Fibroblast of mammary gland (primary cell): ENCODE measurements around the gene CENPF.

Source experiments
- DNase-seq: peaks from one replicate; pipeline ENCODE4 v3.0.0-alpha.2; 2010; ENCODE audit warnings: low read depth
- H3K4me3 ChIP-seq: 2 replicates; pipeline ENCODE4 v1.5.1; 2011; ENCODE audit warnings: low read depth, mild to moderate bottlenecking, low read length, moderate library complexity; ENCODE audit not compliant: control insufficient read depth
- CTCF ChIP-seq: conservative IDR thresholded peaks from 2 replicates; pipeline ENCODE4 v1.5.1; 2011; ENCODE audit warnings: low read depth, low read length, inconsistent platforms; ENCODE audit not compliant: control insufficient read depth, insufficient read depth

Gene CENPF

GRCh38 chr1:214638997-214639396 is 36.0 kb downstream of the CENPF start:
- DNase-seq = no peak
- no peak overlapping the region for H3K4me3 ChIP-seq
- TF ChIP-seq CTCF = no peak

- no peak overlapping the region for H3K4me3 ChIP-seq
- no peak for TF ChIP-seq CTCF
- DNase-seq = no peak
Measured at GRCh38 chr1:214640431-214641213, 37.6 kb downstream of the CENPF start.

GRCh38 chr1:214641214-214641895 is 38.4 kb downstream of the CENPF start:
- no peak for DNase-seq
- H3K4me3 ChIP-seq = no peak overlapping the region

GRCh38 chr1:214643030-214643429 is 40.0 kb downstream of the CENPF start:
- DNase-seq = no peak
- no peak for TF ChIP-seq CTCF

More at GRCh38 chr1:214641214-214641895, 38.4 kb downstream of the CENPF start:
- TF ChIP-seq CTCF = no peak

DNA sequence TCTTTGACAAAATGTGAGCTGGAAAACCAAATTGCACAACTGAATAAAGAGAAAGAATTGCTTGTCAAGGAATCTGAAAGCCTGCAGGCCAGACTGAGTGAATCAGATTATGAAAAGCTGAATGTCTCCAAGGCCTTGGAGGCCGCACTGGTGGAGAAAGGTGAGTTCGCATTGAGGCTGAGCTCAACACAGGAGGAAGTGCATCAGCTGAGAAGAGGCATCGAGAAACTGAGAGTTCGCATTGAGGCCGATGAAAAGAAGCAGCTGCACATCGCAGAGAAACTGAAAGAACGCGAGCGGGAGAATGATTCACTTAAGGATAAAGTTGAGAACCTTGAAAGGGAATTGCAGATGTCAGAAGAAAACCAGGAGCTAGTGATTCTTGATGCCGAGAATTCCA is 42.7 kb downstream of the CENPF start:
- no peak overlapping the region for H3K4me3 ChIP-seq
- TF ChIP-seq CTCF = no peak
- DNase-seq = no peak

More at GRCh38 chr1:214643030-214643429, 40.0 kb downstream of the CENPF start:
- no peak overlapping the region for H3K4me3 ChIP-seq

DNA sequence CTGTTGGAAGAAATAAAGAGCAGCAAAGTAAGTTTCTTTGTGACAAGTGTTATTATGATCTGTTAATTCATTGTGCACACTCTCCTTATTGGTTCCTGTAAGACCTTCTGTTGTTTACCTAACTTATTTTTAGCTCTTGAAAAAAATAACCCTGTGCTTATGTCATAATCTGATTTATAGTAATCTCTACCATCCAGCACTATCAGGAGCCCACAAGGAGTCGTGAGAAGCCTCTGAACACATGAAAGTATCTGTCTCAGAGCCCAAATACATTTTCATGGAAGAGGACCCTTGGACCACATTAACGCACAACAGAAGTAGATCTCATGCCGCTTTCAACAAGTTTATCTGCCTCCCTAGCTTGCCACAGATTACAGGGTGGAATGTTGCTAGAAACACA is 45.8 kb downstream of the CENPF start:
- TF ChIP-seq CTCF = no peak
- no peak for DNase-seq
- H3K4me3 ChIP-seq = no peak overlapping the region

- no peak for DNase-seq
- no peak overlapping the region for H3K4me3 ChIP-seq
- TF ChIP-seq CTCF = no peak
Measured at GRCh38 chr1:214649607-214650006, 46.6 kb downstream of the CENPF start.
